Measurements from ENCODE around the gene HOXC4. TPM values are rescaled to one million over a fixed set of nuclear protein-coding genes. Genes with fewer than 3 reads are reported as not detected.

HOXC4 gene
- total and polyA plus RNA-seq, 2 of the 8 experiments (the other 6 are each of a cell fraction or from before 2014, with no cell fraction given), result not detected

GRCh38 chr12:54007538-54008259, 45.9 kb upstream of the HOXC4 start:
- no peak overlapping the region for H2BK15ac ChIP-seq (ENCODE audit: low read length)
- no peaks in the 10 kb centered on the region for H3K36me3 ChIP-seq (ENCODE audit: control insufficient read depth in 2 of 4, insufficient read depth in 4 of 4, low read length in 3 of 4)
- CTCF ChIA-PET (ENCODE audit: partially characterized antibody), result interaction anchor here (0.6 to 11.3 kb wide), 15 partner anchors 9 to 207 kb away, joined by 3 to 172 read pairs (median 24); partner anchors contain the start of genes HOXC10, HOXC5, HOXC6 and SMUG1
- no peak overlapping the region for H2BK120ac ChIP-seq (replicated peaks; ENCODE audit: low read depth, low read length)
- no peak overlapping the region; the same call in 1 of the 2 replicates for H2AK5ac ChIP-seq (ENCODE audit: low read depth, low read length)
- H3K4me3 ChIP-seq (ENCODE audit: extremely low read depth in 1 of 4, insufficient read depth in 2 of 4, low read depth in 3 of 4, low read length in 4 of 4), result no peak overlapping the region
- DNase-seq (ENCODE audit: low read depth in 1 of 2, low spot score in 2 of 2), result no peak
- H2AFZ ChIP-seq (ENCODE audit: low read length), result no peak overlapping the region
- no peak overlapping the region for H3K9ac ChIP-seq (replicated peaks in 1 of 4; ENCODE audit: extremely low read depth in 1 of 4, low read depth in 3 of 4, low read length in 3 of 4)
- H3K27me3 ChIP-seq (replicated peaks in 1 of 4; ENCODE audit: control insufficient read depth in 3 of 4, extremely low read depth in 1 of 4, insufficient read depth in 3 of 4, low read length in 3 of 4), result peaks cover 96 to 100% (median 98%) of the 10 kb centered on the region in 4 experiments
- WGBS, 2 experiments (ENCODE audit: extremely low coverage in 1 of 2, insufficient coverage in 1 of 2, insufficient read length in 1 of 2, insufficient replicate concordance in 2 of 2, low coverage in 1 of 2, low lambda C conversion rate in 2 of 2, missing lambda C conversion rate in 1 of 2), result 44% methylated on average over 2 of the region's 2 CpGs; no CpG with 5 or more reads in 1 of the 2 experiments
- no peak overlapping the region for H4K91ac ChIP-seq (replicated peaks; ENCODE audit: insufficient read length, low read length)
- H4K8ac ChIP-seq (ENCODE audit: extremely low read depth, insufficient read depth, low read length), result no peak overlapping the region
- POLR2A ChIA-PET (ENCODE audit: partially characterized antibody), result interaction anchor here (0.8 to 1.4 kb wide), 2 partner anchors 17 to 22 kb away, joined by 3 read pairs; no protein-coding TSS in a partner anchor
- H3K4me1 ChIP-seq (replicated peaks in 1 of 4; ENCODE audit: control insufficient read depth in 3 of 4, insufficient read depth in 4 of 4, low read length in 3 of 4), result peaks cover 0 to 4% (median 0%) of the 10 kb centered on the region in 4 experiments; a peak in 2 of 7 replicates
- H3K14ac ChIP-seq (ENCODE audit: insufficient read length), result no peak overlapping the region
- no peak overlapping the region for H3K18ac ChIP-seq (ENCODE audit: extremely low read depth, low read length)
- no peaks in the 10 kb centered on the region for H3K79me1 ChIP-seq (ENCODE audit: low read depth, low read length)
- no peak overlapping the region for H3K27ac ChIP-seq (ENCODE audit: low read depth, low read length)
- H3K9me3 ChIP-seq (ENCODE audit: insufficient read depth in 2 of 2, low read depth in 1 of 2, low read length in 1 of 2), result no peaks in the 10 kb centered on the region
- H3K79me2 ChIP-seq (ENCODE audit: control insufficient read depth in 1 of 2, insufficient read depth in 2 of 2, low read length in 2 of 2), result no peaks in the 10 kb centered on the region
- no peak overlapping the region for H3K4ac ChIP-seq (replicated peaks; ENCODE audit: insufficient read length, low read depth, low read length)
- H3K23me2 ChIP-seq (ENCODE audit: low read depth, low read length), result no peaks in the 10 kb centered on the region
- no peak overlapping the region for H3K56ac ChIP-seq (replicated peaks; ENCODE audit: insufficient read length, low read depth, low read length)
- no peak for FAIRE-seq
- H2BK20ac ChIP-seq (ENCODE audit: low read length), result no peak overlapping the region
- no peak overlapping the region for H2BK12ac ChIP-seq (ENCODE audit: low read depth, low read length)
- H4K20me1 ChIP-seq (replicated peaks in 1 of 2; ENCODE audit: control insufficient read depth in 1 of 2, insufficient read depth in 2 of 2, low read length in 2 of 2), result peaks cover 0 to 36% of the 10 kb centered on the region in 2 experiments
- no peak overlapping the region for H3K4me2 ChIP-seq (ENCODE audit: insufficient read depth in 1 of 2, low read depth in 2 of 2, low read length in 2 of 2)
- no peak overlapping the region for H4K5ac ChIP-seq (ENCODE audit: insufficient read length, low read depth, low read length)
- no peak overlapping the region for H3K23ac ChIP-seq (ENCODE audit: insufficient read length)
- no peak overlapping the region for H2BK5ac ChIP-seq (ENCODE audit: low read depth, low read length)
- no peak for TF ChIP-seq NANOG (IDR thresholded peaks at IDR 0.05; ENCODE audit: insufficient read depth, low read depth, low read length, poor library complexity, severe bottlenecking)
- TF ChIP-seq RAD21 (IDR thresholded peaks at IDR 0.05 in 1 of 2, conservative IDR thresholded peaks at IDR 0.05 in 1 of 2; ENCODE audit: low read depth in 2 of 2, low read length in 2 of 2), result no peak
- TF ChIP-seq EZH2 (IDR thresholded peaks at IDR 0.05; ENCODE audit: low read depth, low read length, severe bottlenecking), result peak; percentile 75
- TF ChIP-seq SP1 (IDR thresholded peaks at IDR 0.05; ENCODE audit: low read depth, low read length), result no peak
- no peak for TF ChIP-seq EP300 (IDR thresholded peaks at IDR 0.05; ENCODE audit: borderline replicate concordance in 1 of 2, low read depth in 2 of 2, low read length in 2 of 2)
- TF ChIP-seq SAP30 (IDR thresholded peaks at IDR 0.05; ENCODE audit: insufficient read depth, insufficient replicate concordance, low read length), result no peak
- TF ChIP-seq SUZ12 (IDR thresholded peaks at IDR 0.05; ENCODE audit: low read length), result peak; percentile 69; the same call in 1 of the 2 replicates
- peak; percentile 70; the same call in 1 of the 2 replicates for TF ChIP-seq CBX8 (IDR thresholded peaks at IDR 0.05; ENCODE audit: borderline replicate concordance, low read depth, low read length)
- no peak for TF ChIP-seq NRF1 (IDR thresholded peaks at IDR 0.05; ENCODE audit: low read depth, low read length)
- TF ChIP-seq POLR2A (IDR thresholded peaks at IDR 0.05; ENCODE audit: control extremely low read depth in 1 of 2, low read depth in 2 of 2, low read length in 2 of 2), result no peak
- no peak for TF ChIP-seq JUND (IDR thresholded peaks at IDR 0.05; ENCODE audit: low read length)

All from H1 (cell line).